Measurements from ENCODE around the gene RTL5.

Gene RTL5

GRCh38 chrX:72107320-72107719 is 24.4 kb downstream of the RTL5 start:
- DNase-seq: no peak

GRCh38 chrX:72105436-72105835 is 26.3 kb downstream of the RTL5 start:
- DNase-seq: no peak

- no peak for DNase-seq
These were observed 29.0 kb downstream of the RTL5 start for GRCh38 chrX:72102760-72103159.

GRCh38 chrX:72102126-72102525 is 29.6 kb downstream of the RTL5 start:
- DNase-seq: no peak

- DNase-seq: no peak
These were observed 30.1 kb downstream of the RTL5 start for GRCh38 chrX:72101597-72102037.

- DNase-seq: no peak
These were observed 30.8 kb downstream of the RTL5 start for GRCh38 chrX:72100824-72101351.

- peak; percentile 80 for DNase-seq
These were observed 31.5 kb downstream of the RTL5 start for GRCh38 chrX:72100051-72100755.

GRCh38 chrX:72097098-72097497 is 34.6 kb downstream of the RTL5 start:
- DNase-seq: no peak

GRCh38 chrX:72095370-72095769 is 36.3 kb downstream of the RTL5 start:
- DNase-seq: no peak

- DNase-seq: peak; percentile 21
These were observed 36.8 kb downstream of the RTL5 start for GRCh38 chrX:72094894-72095293.

- DNase-seq: no peak
These were observed 42.5 kb downstream of the RTL5 start for GRCh38 chrX:72089254-72089653.

GRCh38 chrX:72088761-72089160 is 43.0 kb downstream of the RTL5 start:
- DNase-seq: no peak

GRCh38 chrX:72086995-72087394 is 44.7 kb downstream of the RTL5 start:
- no peak for DNase-seq

GRCh38 chrX:72084114-72084513 is 47.6 kb downstream of the RTL5 start:
- DNase-seq: no peak

- DNase-seq: no peak
These were observed 48.4 kb downstream of the RTL5 start for GRCh38 chrX:72083291-72083690.

GRCh38 chrX:72081605-72082320 is 50.0 kb downstream of the RTL5 start:
- DNase-seq: no peak

- no peak for DNase-seq
These were observed 50.9 kb downstream of the RTL5 start for GRCh38 chrX:72080800-72081199.

- DNase-seq: no peak
These were observed 51.6 kb downstream of the RTL5 start for GRCh38 chrX:72080150-72080549.

- no peak for DNase-seq
These were observed 52.1 kb downstream of the RTL5 start for GRCh38 chrX:72079607-72080006.

GRCh38 chrX:72078411-72078810 is 53.3 kb downstream of the RTL5 start:
- DNase-seq: no peak
